GM15510 (cell line): Measurements from ENCODE around the gene ENTHD1.

Experiments used
- POLR2A ChIP-seq: IDR thresholded peaks from 3 replicates; pipeline ENCODE4 v1.6.1; 2011; ENCODE audit warnings: borderline replicate concordance; ENCODE audit not compliant: insufficient read length; ENCODE audit errors: extremely low read depth

Gene ENTHD1

GRCh38 chr22:39895682-39896081, 2.1 kb upstream of the ENTHD1 start:
- no peak for TF ChIP-seq POLR2A

- no peak for TF ChIP-seq POLR2A
Observed at GRCh38 chr22:39894554-39895092, 1.1 kb upstream of the ENTHD1 start.

GRCh38 chr22:39883057-39883456, 10.5 kb downstream of the ENTHD1 start:
- TF ChIP-seq POLR2A, result no peak

- TF ChIP-seq POLR2A, result no peak
Observed at GRCh38 chr22:39880722-39881121, 12.8 kb downstream of the ENTHD1 start.

- TF ChIP-seq POLR2A, result no peak
Observed at GRCh38 chr22:39877079-39877845, 16.3 kb downstream of the ENTHD1 start.

- no peak for TF ChIP-seq POLR2A
Observed at GRCh38 chr22:39873965-39874364, 19.6 kb downstream of the ENTHD1 start.

- TF ChIP-seq POLR2A, result no peak
Observed at GRCh38 chr22:39872548-39872947, 21.0 kb downstream of the ENTHD1 start.

GRCh38 chr22:39871008-39871798, 22.4 kb downstream of the ENTHD1 start:
- TF ChIP-seq POLR2A, result no peak

- TF ChIP-seq POLR2A, result no peak
Observed at GRCh38 chr22:39868741-39869140, 24.8 kb downstream of the ENTHD1 start.

- no peak for TF ChIP-seq POLR2A
Observed at GRCh38 chr22:39859903-39860588, 33.5 kb downstream of the ENTHD1 start.

- no peak for TF ChIP-seq POLR2A
Observed at GRCh38 chr22:39856588-39856987, 37.0 kb downstream of the ENTHD1 start.

- TF ChIP-seq POLR2A, result no peak
Observed at GRCh38 chr22:39852799-39853198, 40.8 kb downstream of the ENTHD1 start.

- no peak for TF ChIP-seq POLR2A
Observed at GRCh38 chr22:39851606-39852315, 41.8 kb downstream of the ENTHD1 start.

- no peak for TF ChIP-seq POLR2A
Observed at GRCh38 chr22:39847477-39847876, 46.1 kb downstream of the ENTHD1 start.
